Left renal cortex interstitium (tissue), 4 donors: ENCODE measurements around the gene ADAMTS17. TPM values are rescaled to one million over a fixed set of nuclear protein-coding genes. Genes with fewer than 3 reads are reported as not detected.

Experiments
- DNase-seq, 4 donors: peaks; one replicate each; pipeline ENCODE4 v3.0.0-alpha.2; 2013; ENCODE audit warnings: low read depth in 4 of 4, low spot score in 2 of 4, missing footprints in 1 of 4
- polyA plus RNA-seq, 4 donors: library from polyadenylated mRNA; unstranded; fragments of 120-200 nt; gene quantifications; one replicate each; pipeline ENCODE4 v1.2.1, GENCODE V29; 2013; ENCODE audit not compliant: insufficient read length in 4 of 4

The ADAMTS17 gene
- polyA plus RNA-seq, 4 donors: 2.0 to 2.7 (median 2.4) TPM

GRCh38 chr15:100227781-100228180 is 114.0 kb downstream of the ADAMTS17 start:
- DNase-seq: no peak

GRCh38 chr15:100226107-100226506 is 115.7 kb downstream of the ADAMTS17 start:
- DNase-seq: no peak

DNA sequence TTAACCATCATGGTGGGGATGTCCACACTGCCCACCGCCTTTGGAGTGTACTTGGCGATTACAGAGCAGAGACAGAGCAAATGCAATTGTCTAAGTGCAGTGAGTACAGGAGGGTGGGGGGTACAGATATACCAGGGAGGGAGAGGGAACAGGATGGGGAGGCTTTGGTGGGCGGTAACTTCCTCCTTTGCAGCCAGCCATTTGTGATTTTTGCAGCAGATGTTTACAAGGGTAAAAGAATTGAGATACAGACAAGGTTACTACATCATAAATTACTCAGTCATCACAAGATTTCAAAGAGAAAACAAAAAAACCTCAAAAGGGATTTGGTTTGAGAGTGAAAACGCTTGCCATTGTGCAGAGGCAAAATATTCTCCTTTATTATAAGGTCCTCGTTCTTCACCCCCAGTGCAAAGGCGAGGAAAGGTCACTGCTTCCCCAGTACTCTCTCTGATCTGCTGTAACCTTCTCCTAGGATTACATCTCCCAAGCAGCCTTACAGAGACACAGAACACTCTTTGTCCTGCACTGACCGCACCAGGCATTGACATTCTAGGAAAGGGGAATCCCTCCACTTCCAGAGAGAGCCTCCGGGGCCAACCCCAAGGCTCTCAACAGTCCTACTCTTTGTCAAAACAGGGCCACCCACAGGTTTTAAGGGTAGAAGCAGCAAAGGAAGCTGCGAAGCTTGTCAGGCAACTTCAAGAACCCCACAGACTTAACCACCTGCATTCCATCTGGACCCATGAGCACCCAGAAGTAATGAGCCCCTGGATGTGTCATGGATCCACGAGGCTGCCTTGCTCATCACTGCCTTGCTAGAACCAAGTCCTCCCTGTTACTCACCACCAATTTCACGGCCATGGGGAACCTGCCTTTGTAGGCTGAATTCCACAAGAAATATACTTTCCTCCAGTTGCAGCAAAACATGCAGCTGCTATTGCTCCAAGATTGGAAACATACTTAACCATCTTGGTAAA is 117.3 kb downstream of the ADAMTS17 start:
- no peak for DNase-seq

DNA sequence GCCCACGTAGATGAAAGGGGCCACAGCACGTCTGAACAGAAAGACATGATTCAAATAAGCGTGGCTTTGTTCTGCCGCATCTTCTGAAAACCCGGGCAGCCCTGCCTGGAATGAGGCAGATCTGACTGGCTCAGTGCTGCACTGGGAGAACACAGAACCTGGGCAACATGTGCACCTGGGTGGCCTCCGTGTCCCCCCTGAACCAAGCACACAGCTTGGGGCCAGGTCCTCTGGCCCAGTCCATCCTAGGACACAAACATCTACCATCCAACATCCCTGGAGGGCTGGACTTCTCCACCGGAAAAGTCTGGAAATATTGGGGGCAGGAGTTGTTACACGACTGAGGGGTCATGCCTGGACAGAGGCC is 119.4 kb downstream of the ADAMTS17 start:
- DNase-seq: no peak

DNA sequence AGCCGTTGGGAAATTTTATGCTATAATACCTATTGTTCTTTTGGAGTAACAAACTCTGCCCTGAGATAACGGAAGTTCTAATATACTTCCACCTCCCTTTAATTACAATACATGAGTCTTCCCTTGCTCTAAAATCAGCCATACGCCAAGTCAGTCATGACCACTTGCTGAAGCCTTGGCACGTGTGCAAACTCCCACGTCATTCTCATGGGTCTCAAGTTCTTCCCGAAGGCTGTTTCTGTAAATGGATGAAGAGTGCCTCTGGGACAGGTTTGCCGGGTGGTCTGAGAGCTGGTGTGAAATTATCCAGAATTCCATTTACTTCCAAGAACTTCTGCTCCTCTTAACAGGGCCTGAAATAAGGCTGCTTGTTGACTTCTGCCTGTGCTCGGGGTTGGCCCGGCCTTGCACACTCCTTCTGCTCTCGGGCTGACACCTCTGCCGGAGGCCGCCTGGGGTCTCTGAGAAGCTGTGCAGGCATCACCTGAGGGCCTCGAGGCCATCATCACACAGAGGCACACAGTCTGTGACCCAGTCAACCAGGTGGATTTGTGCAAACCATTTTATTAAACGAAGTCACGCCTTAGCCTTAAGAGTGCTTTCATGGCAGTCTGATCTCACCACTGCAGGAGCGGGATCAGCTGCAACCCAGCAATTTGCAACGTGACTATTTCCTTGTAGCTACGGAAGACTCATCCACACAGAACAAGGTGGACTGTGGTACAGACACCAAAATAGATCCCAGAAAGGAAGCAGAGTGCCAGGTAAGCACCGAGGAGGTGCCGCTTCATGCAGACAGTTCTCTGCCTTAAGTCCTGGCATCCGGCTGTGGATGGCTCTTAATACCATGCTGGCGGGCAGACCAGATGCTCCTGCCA is 120.1 kb downstream of the ADAMTS17 start:
- DNase-seq: no peak

GRCh38 chr15:100220058-100220768 is 121.6 kb downstream of the ADAMTS17 start:
- DNase-seq: no peak

DNA sequence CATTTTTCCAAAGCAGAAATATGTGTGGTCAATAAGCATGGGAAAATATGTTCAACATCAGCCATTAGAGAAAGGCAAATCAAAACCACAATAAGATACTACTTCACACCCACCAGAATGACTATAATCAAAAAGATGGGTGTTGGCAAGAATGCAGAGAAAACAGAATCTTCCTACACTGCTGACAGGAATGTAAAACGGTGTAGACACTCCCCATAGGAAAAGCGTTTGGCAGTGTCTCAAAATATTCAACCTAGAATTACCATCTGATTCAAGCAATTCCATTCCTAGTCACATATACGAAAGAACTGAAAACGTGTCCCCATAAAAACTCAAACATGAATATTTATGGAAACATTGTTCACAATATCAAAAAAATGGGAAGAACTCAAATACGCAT is 123.3 kb downstream of the ADAMTS17 start:
- no peak for DNase-seq

GRCh38 chr15:100216182-100216581 is 125.6 kb downstream of the ADAMTS17 start:
- DNase-seq: no peak

- no peak for DNase-seq
Observed at GRCh38 chr15:100215843-100216169, 126.0 kb downstream of the ADAMTS17 start.

- DNase-seq: no peak
Observed at GRCh38 chr15:100215031-100215842, 126.5 kb downstream of the ADAMTS17 start.

- DNase-seq: no peak
Observed at GRCh38 chr15:100211855-100212850, 129.6 kb downstream of the ADAMTS17 start.

- no peak for DNase-seq
Observed at GRCh38 chr15:100210338-100210737, 131.4 kb downstream of the ADAMTS17 start.

DNA sequence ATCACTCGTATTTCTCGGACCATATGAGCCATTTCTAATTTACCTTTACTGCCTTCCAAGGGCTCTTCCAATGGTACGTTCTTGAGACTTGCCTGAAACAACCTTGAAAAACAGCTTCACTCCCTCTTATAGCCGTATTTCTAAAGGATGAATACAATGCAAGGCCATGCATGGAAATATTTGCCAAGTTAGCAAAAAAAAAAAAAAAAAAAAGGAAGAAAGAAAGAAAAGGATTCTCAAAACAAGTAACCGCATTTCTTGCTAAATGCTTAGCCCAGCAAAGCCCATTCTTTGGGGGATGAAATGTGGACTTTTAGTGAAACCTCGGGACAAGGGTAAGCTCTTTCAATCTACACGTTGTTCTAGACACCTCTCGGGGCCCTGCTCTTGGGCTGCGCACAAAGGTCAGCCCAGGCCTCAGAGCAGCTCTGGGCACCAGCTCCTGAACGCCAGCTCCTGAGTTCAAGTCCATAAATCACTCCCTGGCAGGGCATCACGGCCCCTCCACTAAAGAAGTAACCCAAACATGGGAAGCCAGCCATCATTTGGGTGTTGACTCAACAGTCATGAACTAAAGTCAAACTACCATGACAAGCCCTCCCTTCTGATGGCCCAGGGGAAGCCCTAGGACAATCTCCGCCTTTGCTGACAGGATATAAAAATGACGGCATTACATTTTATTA is 132.7 kb downstream of the ADAMTS17 start:
- DNase-seq: no peak

DNA sequence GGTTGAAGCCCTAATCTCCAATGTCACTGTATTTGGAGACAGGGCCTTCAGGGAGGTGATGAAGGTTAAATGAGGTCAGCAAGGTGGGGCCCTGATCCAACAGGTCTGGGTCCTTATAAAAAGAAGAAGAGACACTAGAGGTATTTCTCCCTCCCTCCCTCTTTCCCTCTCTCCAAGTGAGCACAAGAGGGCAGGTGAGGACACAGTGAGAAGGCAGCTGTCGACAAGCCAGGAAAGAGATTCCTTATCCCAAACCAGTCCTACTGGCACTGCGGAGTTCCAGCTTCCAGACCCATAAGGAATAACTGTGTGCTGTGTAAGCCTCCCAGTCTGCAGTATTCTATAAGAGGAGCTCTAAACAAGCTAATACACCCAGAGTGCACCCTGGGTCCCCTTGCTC is 134.7 kb downstream of the ADAMTS17 start:
- no peak for DNase-seq

DNA sequence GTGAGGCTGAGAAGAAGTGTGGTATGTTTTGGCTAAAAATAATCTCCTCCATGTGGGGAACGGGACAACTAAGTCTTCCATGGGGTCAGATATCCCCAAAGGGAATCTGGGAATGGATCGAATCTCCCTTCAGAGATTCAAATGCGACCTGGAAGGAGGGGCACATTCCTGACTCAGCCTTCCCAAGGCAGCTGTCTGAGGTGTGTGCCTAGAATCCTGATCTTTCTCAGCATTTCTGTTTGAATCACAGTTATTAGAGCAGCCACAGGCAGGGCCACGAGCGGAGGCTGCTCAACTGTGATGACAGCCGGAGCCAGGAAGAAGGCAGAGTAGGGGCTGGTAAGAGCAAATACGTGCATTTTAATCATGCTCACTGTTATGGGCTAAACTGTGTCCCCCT is 135.1 kb downstream of the ADAMTS17 start:
- no peak for DNase-seq

GRCh38 chr15:100205549-100206295 is 136.1 kb downstream of the ADAMTS17 start:
- DNase-seq: no peak

- no peak for DNase-seq
Observed at GRCh38 chr15:100204771-100205170, 137.0 kb downstream of the ADAMTS17 start.

DNA sequence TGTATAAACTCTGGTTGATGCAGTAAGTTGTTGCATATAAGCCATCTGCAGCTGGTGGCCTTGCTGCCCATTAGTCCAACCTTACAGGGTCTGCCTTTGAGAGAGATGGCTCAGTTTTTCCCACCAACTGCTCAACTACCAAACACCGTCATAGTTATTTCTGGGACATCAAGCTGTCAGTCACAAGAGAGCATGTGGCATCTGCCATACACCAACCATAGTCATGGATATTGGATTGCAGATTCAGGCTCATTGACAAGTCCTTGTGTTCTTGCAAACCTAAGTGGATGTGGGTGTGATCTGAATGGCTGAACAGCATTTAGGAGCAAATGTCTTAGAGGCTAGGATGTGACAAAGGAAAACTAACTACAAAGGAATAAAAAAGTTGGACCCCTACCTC is 137.6 kb downstream of the ADAMTS17 start:
- no peak for DNase-seq
